Measurements from ENCODE around the gene TBL1XR1. TPM values are rescaled to one million over a fixed set of nuclear protein-coding genes. Genes with fewer than 3 reads are reported as not detected.
A peak's percentile ranks its signal among the peaks of the same experiment; 100 is the strongest.
"Not testable (repeated sequence)": the region's sequence is repeated elsewhere in the genome, so short reads cannot be mapped to it uniquely, and the experiment has no call there.

The TBL1XR1 gene
- total RNA-seq, 4 donors from 2014 or later = 66.0 to 79.8 (median 72.4) TPM

- H3K27me3 ChIP-seq = no peaks in the 10 kb centered on the region
- WGBS, 2 donors = 10 to 30% methylated on average over 3 of the region's 3 CpGs
- peaks cover 15 to 81% (median 25%) of the 10 kb centered on the region in 3 donors for H3K4me1 ChIP-seq
- peak overlapping the region in 1 of 4 donors; percentile 47 for H3K27ac ChIP-seq
- no peak for DNase-seq
- H3K4me3 ChIP-seq = no peak overlapping the region
- TF ChIP-seq CTCF (IDR thresholded peaks at IDR 0.05) (no peak), POLR2A (IDR thresholded peaks at IDR 0.05) (no peak)
- no peaks in the 10 kb centered on the region for H3K9me3 ChIP-seq
- H3K36me3 ChIP-seq = no peaks in the 10 kb centered on the region
- intact Hi-C loops (cut with DNase I) = no loop called here
Observed at GRCh38 chr3:177144922-177145321, 52.4 kb downstream of the TBL1XR1 start.

- Histone ChIP-seq H3K4me3 (no peak overlapping the region), H3K36me3 (no peaks in the 10 kb centered on the region), H3K27me3 (no peaks in the 10 kb centered on the region), H3K9me3 (no peaks in the 10 kb centered on the region), H3K27ac (no peak overlapping the region), H3K4me1 (peaks cover 15 to 65% (median 23%) of the 10 kb centered on the region in 3 donors)
- 57 to 71% methylated on average over 6 of the region's 6 CpGs for WGBS, 2 donors
- no peak for TF ChIP-seq POLR2A (IDR thresholded peaks at IDR 0.05)
- no peak for TF ChIP-seq CTCF (IDR thresholded peaks at IDR 0.05)
- intact Hi-C loops (cut with DNase I) = no loop called here
- no peak for DNase-seq
Observed at GRCh38 chr3:177141899-177142646, 55.2 kb downstream of the TBL1XR1 start.

GRCh38 chr3:177141471-177141870, 55.8 kb downstream of the TBL1XR1 start:
- intact Hi-C loops (cut with DNase I) = no loop called here
- Histone ChIP-seq H3K27me3 (no peaks in the 10 kb centered on the region), H3K4me3 (no peak overlapping the region), H3K4me1 (peaks cover 15 to 65% (median 29%) of the 10 kb centered on the region in 3 donors), H3K27ac (no peak overlapping the region), H3K9me3 (no peaks in the 10 kb centered on the region), H3K36me3 (no peaks in the 10 kb centered on the region)
- DNase-seq = no peak
- 72 to 75% methylated on average over 6 of the region's 6 CpGs for WGBS, 2 donors
- TF ChIP-seq CTCF (IDR thresholded peaks at IDR 0.05) = no peak
- TF ChIP-seq POLR2A (IDR thresholded peaks at IDR 0.05) = no peak

GRCh38 chr3:177139220-177139619, 58.1 kb downstream of the TBL1XR1 start:
- intact Hi-C loops (cut with DNase I); H3K9me3 ChIP-seq; H3K27me3 ChIP-seq; H3K27ac ChIP-seq; DNase-seq; H3K4me3 ChIP-seq; H3K36me3 ChIP-seq: not testable (repeated sequence)
- peaks cover 7 to 56% (median 15%) of the 10 kb centered on the region in 3 donors for H3K4me1 ChIP-seq
- 81% methylated on average over 10 of the region's 10 CpGs for WGBS, 2 donors

GRCh38 chr3:177137774-177138705, 59.2 kb downstream of the TBL1XR1 start:
- H3K4me3 ChIP-seq = no peak overlapping the region
- no peaks in the 10 kb centered on the region for H3K9me3 ChIP-seq
- 75 to 82% methylated on average over 7 of the region's 7 CpGs for WGBS, 2 donors
- TF ChIP-seq POLR2A (IDR thresholded peaks at IDR 0.05) (no peak), CTCF (IDR thresholded peaks at IDR 0.05) (no peak)
- no peak for DNase-seq
- no peak overlapping the region for H3K27ac ChIP-seq
- intact Hi-C loops (cut with DNase I) = no loop called here
- H3K27me3 ChIP-seq = no peaks in the 10 kb centered on the region
- peaks cover 7 to 53% (median 14%) of the 10 kb centered on the region in 3 donors for H3K4me1 ChIP-seq
- no peaks in the 10 kb centered on the region for H3K36me3 ChIP-seq
